K562 (cell line): ENCODE measurements around the gene RGS14. TPM values are rescaled to one million over a fixed set of nuclear protein-coding genes. Genes with fewer than 3 reads are reported as not detected.

ENCODE experiments used
- CBX3 ChIP-seq, 2 experiments: IDR thresholded peaks; 1 replicate in 1 of 2; 2 replicates in 1 of 2; pipeline ENCODE4 v1.6.1; 2012; ENCODE audit warnings: inconsistent platforms in 2 of 2, low read length in 2 of 2, borderline replicate concordance in 1 of 2, control low read depth in 1 of 2
- CEBPG ChIP-seq, 3 experiments: fragments of 200-800 bp in 1 of 3; sonication (Bioruptor generic) in 1 of 3; sonication (generic) in 1 of 3; formaldehyde crosslinking in 1 of 3; IDR thresholded peaks in 2 of 3; conservative IDR thresholded peaks in 1 of 3; 2 replicates each; pipeline versions ENCODE4 v1.6.1 to v1.8.0; 2016 to 2022; ENCODE audit warnings: missing compliant biosample characterization in 2 of 3, missing genetic modification characterization in 2 of 3, mild to moderate bottlenecking in 1 of 3, missing genetic modification reagents in 1 of 3
- CREBBP ChIP-seq: IDR thresholded peaks from one replicate; pipeline ENCODE4 v1.6.1; 2012; ENCODE audit warnings: low read depth, mild to moderate bottlenecking, control low read depth, inconsistent platforms, low read length
- EWSR1 ChIP-seq: fragments of 450-650 bp; IDR thresholded peaks from 2 replicates; pipeline ENCODE4 v1.6.1; 2018; ENCODE audit warnings: borderline replicate concordance, mild to moderate bottlenecking, low read depth, moderate library complexity; ENCODE audit not compliant: partially characterized antibody
- RFX1 ChIP-seq: fragments of 450-650 bp; IDR thresholded peaks from 2 replicates; pipeline ENCODE4 v1.6.1; 2016; ENCODE audit warnings: mild to moderate bottlenecking, moderate library complexity
- RUNX1 ChIP-seq: sonication (generic); IDR thresholded peaks from 2 replicates; pipeline ENCODE4 v1.6.1; 2016; ENCODE audit warnings: antibody characterized with exemption, low read depth
- SIN3B ChIP-seq: fragments of 450-650 bp; IDR thresholded peaks from 2 replicates; pipeline ENCODE4 v1.6.1; 2017; ENCODE audit warnings: low read depth, mild to moderate bottlenecking, moderate library complexity
- SMARCA4 ChIP-seq: fragments of 450-650 bp; IDR thresholded peaks from 2 replicates; pipeline ENCODE4 v1.6.1; 2016
- SRSF7 ChIP-seq: fragments of 200-400 bp; formaldehyde crosslinking; optimal IDR thresholded peaks from 2 replicates; pipeline ENCODE3; 2017; ENCODE audit warnings: mild to moderate bottlenecking, low read depth, low read length
- TEAD4 ChIP-seq, 2 experiments: sonication (generic) in 1 of 2; formaldehyde crosslinking in 1 of 2; IDR thresholded peaks; 2 replicates each; pipeline versions ENCODE4 v1.6.1 to v1.8.0; 2012 to 2022; ENCODE audit warnings: borderline replicate concordance in 1 of 2, inconsistent platforms in 1 of 2, low read length in 1 of 2, mild to moderate bottlenecking in 1 of 2, missing genetic modification reagents in 1 of 2
- ZKSCAN8 ChIP-seq: fragments of 200-800 bp; sonication (Bioruptor generic); IDR thresholded peaks from 2 replicates; pipeline ENCODE4 v1.6.1; 2016; ENCODE audit warnings: missing genetic modification characterization, missing compliant biosample characterization
- ZNF41 ChIP-seq: fragments of 250-450 bp; sonication (Bioruptor Pico); conservative IDR thresholded peaks from 2 replicates; pipeline ENCODE4 v1.4.0; 2020; ENCODE audit warnings: mild to moderate bottlenecking
- ZNF57 ChIP-seq: fragments of 450-650 bp; formaldehyde crosslinking; IDR thresholded peaks from 2 replicates; pipeline ENCODE4 v1.4.0; 2020; ENCODE audit warnings: mild to moderate bottlenecking, moderate library complexity
- polyA plus RNA-seq, 8 experiments: library from polyadenylated mRNA; depleted of rRNA in 4 of 8; stranded (reverse) in 5 of 8; unstranded in 3 of 8; fragments of >200 nt; fragmentation: Nextera tagmentation in 2 of 8; fragmentation: Illumina TruSeq in 1 of 8; extraction: Ambion mirVana in 2 of 8; extraction: Trizol in 1 of 8; gene quantifications; 2 replicates each; pipeline versions ENCODE4 v1.2.1 to v1.2.3, GENCODE V29; 2011 to 2014; ENCODE audit warnings: inconsistent platforms in 1 of 8, missing spikeins in 1 of 8
- total RNA-seq, 7 experiments: library from RNA; depleted of rRNA in 6 of 7; stranded (reverse); fragments of >200 nt in 6 of 7; fragmentation: Illumina TruSeq in 2 of 7; extraction: Trizol in 2 of 7; gene quantifications; 2 replicates each; pipeline versions ENCODE4 v1.2.1 to v1.2.3, GENCODE V29; 2011 to 2021; ENCODE audit warnings: low replicate concordance in 1 of 7
- TF ChIP-seq, protein P1 (sequence below): sonication (generic); formaldehyde crosslinking; IDR thresholded peaks from 2 replicates; pipeline ENCODE4 v1.8.0; 2022; ENCODE audit warnings: missing genetic modification reagents, mild to moderate bottlenecking, borderline replicate concordance
- TF ChIP-seq, protein P2 (sequence below): IDR thresholded peaks from 2 replicates; pipeline ENCODE4 v1.6.1; 2016; ENCODE audit warnings: missing genetic modification characterization, missing compliant biosample characterization
- TF ChIP-seq, protein P3 (sequence below): sonication (generic); formaldehyde crosslinking; IDR thresholded peaks from 2 replicates; pipeline ENCODE4 v1.8.0; 2022; ENCODE audit warnings: mild to moderate bottlenecking, low read depth, missing genetic modification reagents
- TF ChIP-seq, protein P4 (sequence below): fragments of 450-650 bp; IDR thresholded peaks from 2 replicates; pipeline ENCODE4 v1.6.1; 2016; ENCODE audit warnings: borderline replicate concordance
- TF ChIP-seq, protein P5 (sequence below), 2 experiments: IDR thresholded peaks; 2 replicates each; pipeline ENCODE4 v1.6.1; 2011; ENCODE audit warnings: borderline replicate concordance in 1 of 2, control low read depth in 1 of 2, low read depth in 1 of 2, low read length in 1 of 2, mild to moderate bottlenecking in 1 of 2, mixed read lengths in 1 of 2, moderate library complexity in 1 of 2; ENCODE audit not compliant: insufficient read depth in 1 of 2, insufficient read length in 1 of 2, poor library complexity in 1 of 2, severe bottlenecking in 1 of 2; ENCODE audit errors: extremely low read depth in 1 of 2

The RGS14 gene
- total and polyA plus RNA-seq, 9 of the 15 experiments (the other 6 are each of a cell fraction or from before 2014, with no cell fraction given): 0.28 to 75.9 (median 34.5) TPM

DNA sequence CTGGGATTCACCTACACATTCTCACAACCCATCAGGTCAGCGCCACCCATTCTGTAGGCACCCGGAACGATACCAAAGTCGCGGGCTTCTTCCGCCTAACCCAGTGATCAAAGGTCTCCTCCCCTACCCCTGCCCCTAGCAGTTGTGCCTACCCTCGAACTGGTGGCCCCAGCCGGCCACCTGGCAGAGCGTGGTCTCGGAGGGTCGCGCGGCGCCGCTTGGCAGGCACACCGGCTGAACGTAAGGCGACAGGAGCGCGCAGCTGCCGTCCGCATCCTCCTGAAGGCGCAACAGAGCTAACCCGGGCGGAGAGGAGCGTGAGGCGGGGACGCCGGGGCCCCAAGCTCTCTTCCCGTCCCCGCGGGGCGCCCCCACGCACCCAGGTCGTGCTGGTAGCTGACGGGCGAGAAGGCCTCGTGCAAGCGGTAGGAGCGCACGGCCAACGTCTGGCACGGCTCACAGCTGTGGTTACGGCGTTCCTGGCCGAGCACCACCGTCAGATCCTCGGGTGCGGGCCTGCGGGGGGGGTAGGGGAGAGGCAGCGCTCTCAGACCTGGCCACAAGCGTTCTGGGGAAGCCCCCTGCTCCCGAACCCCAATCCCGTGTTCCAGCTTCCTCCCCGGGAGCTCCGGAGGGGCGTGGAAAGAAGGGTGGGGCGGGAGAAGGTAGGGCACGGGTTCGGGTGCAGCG lies 45.5 kb downstream of the RGS14 start (continued):
- TF ChIP-seq TEAD4 (IDR thresholded peaks at IDR 0.05; ENCODE audit: low read length): no peak
- TF ChIP-seq TEAD4 (CRISPR knock-in tag; IDR thresholded peaks at IDR 0.05; ENCODE audit: borderline replicate concordance): no peak
- TF ChIP-seq ZNF57: no peak
- TF ChIP-seq ZNF41: no peak
- no peak for TF ChIP-seq RUNX1
- TF ChIP-seq CBX3 (IDR thresholded peaks at IDR 0.05; ENCODE audit: borderline replicate concordance in 1 of 2, low read length in 2 of 2): no peak
- TF ChIP-seq, protein P1, sequence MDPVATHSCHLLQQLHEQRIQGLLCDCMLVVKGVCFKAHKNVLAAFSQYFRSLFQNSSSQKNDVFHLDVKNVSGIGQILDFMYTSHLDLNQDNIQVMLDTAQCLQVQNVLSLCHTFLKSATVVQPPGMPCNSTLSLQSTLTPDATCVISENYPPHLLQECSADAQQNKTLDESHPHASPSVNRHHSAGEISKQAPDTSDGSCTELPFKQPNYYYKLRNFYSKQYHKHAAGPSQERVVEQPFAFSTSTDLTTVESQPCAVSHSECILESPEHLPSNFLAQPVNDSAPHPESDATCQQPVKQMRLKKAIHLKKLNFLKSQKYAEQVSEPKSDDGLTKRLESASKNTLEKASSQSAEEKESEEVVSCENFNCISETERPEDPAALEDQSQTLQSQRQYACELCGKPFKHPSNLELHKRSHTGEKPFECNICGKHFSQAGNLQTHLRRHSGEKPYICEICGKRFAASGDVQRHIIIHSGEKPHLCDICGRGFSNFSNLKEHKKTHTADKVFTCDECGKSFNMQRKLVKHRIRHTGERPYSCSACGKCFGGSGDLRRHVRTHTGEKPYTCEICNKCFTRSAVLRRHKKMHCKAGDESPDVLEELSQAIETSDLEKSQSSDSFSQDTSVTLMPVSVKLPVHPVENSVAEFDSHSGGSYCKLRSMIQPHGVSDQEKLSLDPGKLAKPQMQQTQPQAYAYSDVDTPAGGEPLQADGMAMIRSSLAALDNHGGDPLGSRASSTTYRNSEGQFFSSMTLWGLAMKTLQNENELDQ (CRISPR knock-in tag): no peak
- TF ChIP-seq, protein P2, sequence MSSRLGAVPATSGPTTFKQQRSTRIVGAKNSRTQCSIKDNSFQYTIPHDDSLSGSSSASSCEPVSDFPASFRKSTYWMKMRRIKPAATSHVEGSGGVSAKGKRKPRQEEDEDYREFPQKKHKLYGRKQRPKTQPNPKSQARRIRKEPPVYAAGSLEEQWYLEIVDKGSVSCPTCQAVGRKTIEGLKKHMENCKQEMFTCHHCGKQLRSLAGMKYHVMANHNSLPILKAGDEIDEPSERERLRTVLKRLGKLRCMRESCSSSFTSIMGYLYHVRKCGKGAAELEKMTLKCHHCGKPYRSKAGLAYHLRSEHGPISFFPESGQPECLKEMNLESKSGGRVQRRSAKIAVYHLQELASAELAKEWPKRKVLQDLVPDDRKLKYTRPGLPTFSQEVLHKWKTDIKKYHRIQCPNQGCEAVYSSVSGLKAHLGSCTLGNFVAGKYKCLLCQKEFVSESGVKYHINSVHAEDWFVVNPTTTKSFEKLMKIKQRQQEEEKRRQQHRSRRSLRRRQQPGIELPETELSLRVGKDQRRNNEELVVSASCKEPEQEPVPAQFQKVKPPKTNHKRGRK (tag): no peak
- no peak for TF ChIP-seq ZKSCAN8 (CRISPR knock-in tag)
- no peak for TF ChIP-seq SIN3B
- TF ChIP-seq RFX1: no peak
- TF ChIP-seq EWSR1: no peak
- no peak for TF ChIP-seq CREBBP
- TF ChIP-seq, protein P3, sequence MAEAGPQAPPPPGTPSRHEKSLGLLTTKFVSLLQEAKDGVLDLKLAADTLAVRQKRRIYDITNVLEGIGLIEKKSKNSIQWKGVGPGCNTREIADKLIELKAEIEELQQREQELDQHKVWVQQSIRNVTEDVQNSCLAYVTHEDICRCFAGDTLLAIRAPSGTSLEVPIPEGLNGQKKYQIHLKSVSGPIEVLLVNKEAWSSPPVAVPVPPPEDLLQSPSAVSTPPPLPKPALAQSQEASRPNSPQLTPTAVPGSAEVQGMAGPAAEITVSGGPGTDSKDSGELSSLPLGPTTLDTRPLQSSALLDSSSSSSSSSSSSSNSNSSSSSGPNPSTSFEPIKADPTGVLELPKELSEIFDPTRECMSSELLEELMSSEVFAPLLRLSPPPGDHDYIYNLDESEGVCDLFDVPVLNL (CRISPR knock-in tag): no peak
- TF ChIP-seq SRSF7: peak; percentile 70
- TF ChIP-seq CEBPG (CRISPR knock-in tag; IDR thresholded peaks at IDR 0.05): no peak
- no peak for TF ChIP-seq CEBPG (tag; conservative IDR thresholded peaks at IDR 0.05 in 1 of 2, IDR thresholded peaks at IDR 0.05 in 1 of 2)
- TF ChIP-seq, protein P4, sequence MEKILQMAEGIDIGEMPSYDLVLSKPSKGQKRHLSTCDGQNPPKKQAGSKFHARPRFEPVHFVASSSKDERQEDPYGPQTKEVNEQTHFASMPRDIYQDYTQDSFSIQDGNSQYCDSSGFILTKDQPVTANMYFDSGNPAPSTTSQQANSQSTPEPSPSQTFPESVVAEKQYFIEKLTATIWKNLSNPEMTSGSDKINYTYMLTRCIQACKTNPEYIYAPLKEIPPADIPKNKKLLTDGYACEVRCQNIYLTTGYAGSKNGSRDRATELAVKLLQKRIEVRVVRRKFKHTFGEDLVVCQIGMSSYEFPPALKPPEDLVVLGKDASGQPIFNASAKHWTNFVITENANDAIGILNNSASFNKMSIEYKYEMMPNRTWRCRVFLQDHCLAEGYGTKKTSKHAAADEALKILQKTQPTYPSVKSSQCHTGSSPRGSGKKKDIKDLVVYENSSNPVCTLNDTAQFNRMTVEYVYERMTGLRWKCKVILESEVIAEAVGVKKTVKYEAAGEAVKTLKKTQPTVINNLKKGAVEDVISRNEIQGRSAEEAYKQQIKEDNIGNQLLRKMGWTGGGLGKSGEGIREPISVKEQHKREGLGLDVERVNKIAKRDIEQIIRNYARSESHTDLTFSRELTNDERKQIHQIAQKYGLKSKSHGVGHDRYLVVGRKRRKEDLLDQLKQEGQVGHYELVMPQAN: no peak
- TF ChIP-seq SMARCA4: no peak
- TF ChIP-seq, protein P5, sequence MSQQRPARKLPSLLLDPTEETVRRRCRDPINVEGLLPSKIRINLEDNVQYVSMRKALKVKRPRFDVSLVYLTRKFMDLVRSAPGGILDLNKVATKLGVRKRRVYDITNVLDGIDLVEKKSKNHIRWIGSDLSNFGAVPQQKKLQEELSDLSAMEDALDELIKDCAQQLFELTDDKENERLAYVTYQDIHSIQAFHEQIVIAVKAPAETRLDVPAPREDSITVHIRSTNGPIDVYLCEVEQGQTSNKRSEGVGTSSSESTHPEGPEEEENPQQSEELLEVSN (IDR thresholded peaks at IDR 0.05; ENCODE audit: borderline replicate concordance in 1 of 2, extremely low read depth in 1 of 2, insufficient read depth in 1 of 2, insufficient read length in 1 of 2, low read depth in 1 of 2, low read length in 1 of 2, poor library complexity in 1 of 2, severe bottlenecking in 1 of 2): peak in 1 of 2 experiments; percentile 21
